Lung (tissue), 12 donors: ENCODE measurements around the gene DAAM2. TPM values are rescaled to one million over a fixed set of nuclear protein-coding genes. Genes with fewer than 3 reads are reported as not detected.

Experiments used
- ATAC-seq: fragments of 200-7000 bp; cut with Tn5 transposase; one replicate; pipeline ENCODE4 v1.9.1; 2020; ENCODE audit warnings: moderate number of reproducible peaks; ENCODE audit not compliant: insufficient read depth, low FRiP score
- DNase-seq, 3 donors: peaks; one replicate each; pipeline ENCODE4 v3.0.0-alpha.2; 2013 to 2017
- H3K27ac ChIP-seq, 2 donors: one replicate each; pipeline ENCODE4 v1.5.1; 2013; ENCODE audit warnings: mild to moderate bottlenecking in 2 of 2, moderate library complexity in 2 of 2, control low read depth in 1 of 2, inconsistent platforms in 1 of 2, low read depth in 1 of 2, low read length in 1 of 2
- H3K27me3 ChIP-seq, 3 donors: one replicate each; pipeline ENCODE4 v1.5.1; 2013; ENCODE audit warnings: low read length in 2 of 3; ENCODE audit not compliant: control insufficient read depth in 3 of 3, insufficient read depth in 3 of 3
- H3K36me3 ChIP-seq, 4 donors: one replicate each; pipeline ENCODE4 v1.5.1; 2013; ENCODE audit warnings: low read length in 4 of 4, mild to moderate bottlenecking in 1 of 4, moderate library complexity in 1 of 4; ENCODE audit not compliant: control insufficient read depth in 4 of 4, insufficient read depth in 4 of 4
- H3K4me1 ChIP-seq, 5 donors: one replicate each; pipeline ENCODE4 v1.5.1; 2013; ENCODE audit warnings: low read length in 5 of 5, mild to moderate bottlenecking in 2 of 5, moderate library complexity in 1 of 5; ENCODE audit not compliant: control insufficient read depth in 5 of 5, insufficient read depth in 5 of 5
- H3K4me3 ChIP-seq: one replicate; pipeline ENCODE4 v1.5.1; 2013; ENCODE audit warnings: mild to moderate bottlenecking, control low read depth, moderate library complexity
- H3K9ac ChIP-seq, 2 donors: one replicate each; pipeline ENCODE4 v1.5.1; 2013; ENCODE audit warnings: low read length in 2 of 2, control low read depth in 1 of 2; ENCODE audit not compliant: insufficient read depth in 1 of 2
- H3K9me3 ChIP-seq, 4 donors: one replicate each; pipeline ENCODE4 v1.5.1; 2013; ENCODE audit warnings: low read length in 3 of 4, mild to moderate bottlenecking in 1 of 4, moderate library complexity in 1 of 4; ENCODE audit not compliant: control insufficient read depth in 4 of 4, insufficient read depth in 3 of 4
- WGBS, 2 donors: extraction: QIAGEN DNeasy Blood & Tissue Kit; methylation state at CpG; one replicate each; pipeline ENCODE4 v1.1.7; 2013; 5-methylcytosine and 5-hydroxymethylcytosine counted together
- polyA plus RNA-seq, 2 donors: library from polyadenylated mRNA; stranded (reverse); fragments of 200-250 nt; gene quantifications; one replicate each; pipeline ENCODE4 v1.2.1, GENCODE V29; 2013
- total RNA-seq, 2 donors: library from RNA; depleted of rRNA in 1 of 2; stranded (reverse); fragments of >200 nt in 1 of 2; gene quantifications; one replicate each; pipeline ENCODE4 v1.2.1, GENCODE V29; 2014 to 2021
- TF ChIP-seq, protein P1 (sequence below): IDR thresholded peaks from 2 replicates; pipeline ENCODE4 v1.5.1; 2012; ENCODE audit warnings: mild to moderate bottlenecking; ENCODE audit errors: control extremely low read depth, extremely low read depth
- donor health status: control.
- donor health status: control.
- donor health status: Bipolar disorder and iron deficiency.
- donor health status: healthy.
- donor health status: DM: yes; HTN: yes; CAD: no.

The DAAM2 gene
- total and polyA plus RNA-seq, 4 donors = 13.6 to 43.0 (median 28.5) TPM

DNA sequence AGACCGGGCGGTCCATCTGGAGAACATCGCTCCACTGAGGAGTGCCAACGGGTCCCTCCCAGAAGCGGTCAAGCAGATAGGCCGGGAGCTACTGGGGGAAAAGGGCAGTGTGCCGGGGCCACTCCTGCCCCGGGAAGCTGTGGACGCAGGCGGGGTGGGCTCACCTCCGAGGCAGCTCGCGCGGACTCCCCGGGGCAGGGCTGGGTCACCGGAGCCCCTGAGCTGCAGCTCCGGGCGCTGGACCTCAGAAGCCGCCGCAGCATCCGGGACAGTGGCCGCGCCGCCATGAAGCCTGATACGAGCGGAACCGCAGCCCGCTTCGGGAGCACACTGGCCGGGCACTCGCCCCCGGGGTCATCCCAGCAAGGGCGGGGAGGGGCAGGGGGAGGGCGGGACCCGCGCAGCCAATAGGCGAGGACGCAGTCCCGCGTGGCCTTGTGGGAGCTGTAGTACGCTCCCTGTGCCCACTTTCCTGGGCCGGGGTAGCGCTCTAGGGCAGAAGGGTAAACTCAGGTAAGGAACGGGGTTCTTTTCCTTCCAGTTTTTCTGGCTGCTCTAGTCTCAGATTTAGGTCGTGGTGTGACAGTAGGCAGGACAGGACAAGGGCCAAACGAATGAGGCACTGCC is 142.1 kb downstream of the DAAM2 start, which contains the start of gene MOCS1:
TSS of gene MOCS1 (minus strand) at position 332 of the 627 bp plus-strand sequence. CDS start at position 287, 45 bp downstream.
- H3K9me3 ChIP-seq = no peaks in the 10 kb centered on the region
- 3% methylated on average over 45 to 46 of the region's 46 CpGs for WGBS, 2 donors
- TF ChIP-seq, protein P1, sequence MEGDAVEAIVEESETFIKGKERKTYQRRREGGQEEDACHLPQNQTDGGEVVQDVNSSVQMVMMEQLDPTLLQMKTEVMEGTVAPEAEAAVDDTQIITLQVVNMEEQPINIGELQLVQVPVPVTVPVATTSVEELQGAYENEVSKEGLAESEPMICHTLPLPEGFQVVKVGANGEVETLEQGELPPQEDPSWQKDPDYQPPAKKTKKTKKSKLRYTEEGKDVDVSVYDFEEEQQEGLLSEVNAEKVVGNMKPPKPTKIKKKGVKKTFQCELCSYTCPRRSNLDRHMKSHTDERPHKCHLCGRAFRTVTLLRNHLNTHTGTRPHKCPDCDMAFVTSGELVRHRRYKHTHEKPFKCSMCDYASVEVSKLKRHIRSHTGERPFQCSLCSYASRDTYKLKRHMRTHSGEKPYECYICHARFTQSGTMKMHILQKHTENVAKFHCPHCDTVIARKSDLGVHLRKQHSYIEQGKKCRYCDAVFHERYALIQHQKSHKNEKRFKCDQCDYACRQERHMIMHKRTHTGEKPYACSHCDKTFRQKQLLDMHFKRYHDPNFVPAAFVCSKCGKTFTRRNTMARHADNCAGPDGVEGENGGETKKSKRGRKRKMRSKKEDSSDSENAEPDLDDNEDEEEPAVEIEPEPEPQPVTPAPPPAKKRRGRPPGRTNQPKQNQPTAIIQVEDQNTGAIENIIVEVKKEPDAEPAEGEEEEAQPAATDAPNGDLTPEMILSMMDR = no peak
- peaks cover 3 to 31% (median 13%) of the 10 kb centered on the region in 5 donors for H3K4me1 ChIP-seq
- DNase-seq = peak; percentile 65 to 78 (median 69)
- peak within 1 kb of the TSS in 1 of 2 donors; percentile 80 for H3K9ac ChIP-seq
- H3K4me3 ChIP-seq = peak within 1 kb of the TSS; percentile 81
- no peaks in the 10 kb centered on the region for H3K27me3 ChIP-seq
- no peaks in the 10 kb centered on the region for H3K36me3 ChIP-seq
- H3K27ac ChIP-seq = peak within 1 kb of the TSS; percentile 85 to 95
- peak; percentile 91 for ATAC-seq

- Histone ChIP-seq H3K36me3 (no peaks in the 10 kb centered on the region), H3K4me3 (no peak overlapping the region), H3K27ac (no peak overlapping the region), H3K27me3 (no peaks in the 10 kb centered on the region), H3K4me1 (peaks cover 3 to 31% (median 13%) of the 10 kb centered on the region in 5 donors), H3K9ac (no peak overlapping the region), H3K9me3 (no peaks in the 10 kb centered on the region)
- ATAC-seq = no peak
- 75 to 86% methylated on average over 2 of the region's 2 CpGs for WGBS, 2 donors
- DNase-seq = no peak
- TF ChIP-seq, protein P1 = no peak
Measured at GRCh38 chr6:39935241-39935640, 143.1 kb downstream of the DAAM2 start.

GRCh38 chr6:39936857-39937256 is 144.7 kb downstream of the DAAM2 start:
- Histone ChIP-seq H3K27me3 (peaks cover 0 to 2% (median 0%) of the 10 kb centered on the region in 3 donors), H3K27ac (no peak overlapping the region), H3K36me3 (no peaks in the 10 kb centered on the region), H3K9me3 (no peaks in the 10 kb centered on the region), H3K4me1 (peaks cover 3 to 29% (median 5%) of the 10 kb centered on the region in 5 donors), H3K4me3 (no peak overlapping the region), H3K9ac (no peak overlapping the region)
- no peak for DNase-seq
- WGBS, 2 donors = 93 to 96% methylated on average over 1 of the region's 1 CpG
- ATAC-seq = no peak
- TF ChIP-seq, protein P1 = no peak
